Measurements from ENCODE around the gene PXDC1. TPM values are rescaled to one million over a fixed set of nuclear protein-coding genes. Genes with fewer than 3 reads are reported as not detected.

PXDC1 gene
- total RNA-seq, 2 experiments from 2014 or later: 0.29 to 0.36 TPM

- H3K9me3 Mint-ChIP-seq: no peaks in the 10 kb centered on the region
- no peak overlapping the region for H3K27ac Mint-ChIP-seq
- no peak for DNase-seq
- intact Hi-C loops (cut with micrococcal nuclease): no loop called here
- TF ChIP-seq CTCF (IDR thresholded peaks at IDR 0.05): no peak
- CTCF ChIA-PET: no interaction called here
- H3K4me1 Mint-ChIP-seq (ENCODE audit: low read depth): peaks cover 4% of the 10 kb centered on the region
- ATAC-seq: no peak
- no peak overlapping the region for H3K4me3 Mint-ChIP-seq
- no peaks in the 10 kb centered on the region for H3K27me3 Mint-ChIP-seq
- POLR2A ChIA-PET: no interaction called here
- no peaks in the 10 kb centered on the region for H3K36me3 Mint-ChIP-seq (ENCODE audit: low read depth)
Measured at GRCh38 chr6:3725145-3726047, 26.1 kb downstream of the PXDC1 start.

- Mint-ChIP-seq H3K27me3 (no peaks in the 10 kb centered on the region), H3K36me3 (ENCODE audit: low read depth) (no peaks in the 10 kb centered on the region), H3K4me1 (ENCODE audit: low read depth) (peaks cover 10% of the 10 kb centered on the region), H3K4me3 (no peak overlapping the region), H3K27ac (no peak overlapping the region), H3K9me3 (no peaks in the 10 kb centered on the region)
- DNase-seq (no peak), ATAC-seq (no peak)
- CTCF ChIA-PET: interaction anchor here (0.9 to 3.0 kb wide), 2 partner anchors 8 to 314 kb away, joined by 3 to 18 read pairs; no protein-coding TSS in a partner anchor
- POLR2A ChIA-PET: no interaction called here
- intact Hi-C loops (cut with micrococcal nuclease): no loop called here
- TF ChIP-seq CTCF (IDR thresholded peaks at IDR 0.05): no peak
Measured at GRCh38 chr6:3724451-3725144, 26.9 kb downstream of the PXDC1 start.

- ChIA-PET POLR2A (no interaction called here), CTCF (interaction anchor here (0.9 to 3.0 kb wide), 3 partner anchors 8 to 313 kb away, joined by 3 to 18 read pairs (median 3); no protein-coding TSS in a partner anchor)
- DNase-seq (no peak), ATAC-seq (no peak)
- Mint-ChIP-seq H3K27me3 (no peaks in the 10 kb centered on the region), H3K27ac (no peak overlapping the region), H3K4me3 (no peak overlapping the region), H3K4me1 (ENCODE audit: low read depth) (peaks cover 16% of the 10 kb centered on the region), H3K9me3 (no peaks in the 10 kb centered on the region), H3K36me3 (ENCODE audit: low read depth) (no peaks in the 10 kb centered on the region)
- no peak for TF ChIP-seq CTCF (IDR thresholded peaks at IDR 0.05)
- intact Hi-C loops (cut with micrococcal nuclease): no loop called here
Measured at GRCh38 chr6:3723966-3724365, 27.5 kb downstream of the PXDC1 start.

GRCh38 chr6:3723251-3723650 lies 28.3 kb downstream of the PXDC1 start:
- ChIA-PET POLR2A (no interaction called here), CTCF (interaction anchor here (1.2 to 3.0 kb wide), 2 partner anchors 9 to 255 kb away, joined by 3 to 18 read pairs; no protein-coding TSS in a partner anchor)
- Mint-ChIP-seq H3K4me3 (no peak overlapping the region), H3K27me3 (no peaks in the 10 kb centered on the region), H3K36me3 (ENCODE audit: low read depth) (no peaks in the 10 kb centered on the region), H3K9me3 (no peaks in the 10 kb centered on the region), H3K27ac (no peak overlapping the region), H3K4me1 (ENCODE audit: low read depth) (peaks cover 22% of the 10 kb centered on the region)
- DNase-seq: no peak
- no peak for ATAC-seq
- intact Hi-C loops (cut with micrococcal nuclease): no loop called here
- TF ChIP-seq CTCF (IDR thresholded peaks at IDR 0.05): no peak
